Endothelial cell of umbilical vein (primary cell): Measurements from ENCODE around the gene IGFBP4. TPM values are rescaled to one million over a fixed set of nuclear protein-coding genes. Genes with fewer than 3 reads are reported as not detected.

Source experiments
- BruUV-seq: library from RNA; stranded (reverse); fragments of 400-500 nt; replicated peaks from 2 replicates; lab custom pipeline; 2021; lab: Mats Ljungman, UMichigan
- CTCF ChIA-PET: fragments of 300-600, 350-600 bp; sonication (Branson Sonifier 250); formaldehyde crosslinking; loops from one replicate; lab custom pipeline; 2021; ENCODE audit warnings: antibody characterized with exemption, inconsistent platforms; lab: Charles Lee
- POLR2A ChIA-PET: fragments of 300-600, 350-600 bp; sonication (Branson Sonifier 250); formaldehyde crosslinking; loops from one replicate; lab custom pipeline; 2021; ENCODE audit warnings: antibody characterized with exemption, inconsistent platforms; lab: Charles Lee
- DNase-seq: peaks from one replicate; pipeline ENCODE4 v3.0.0-alpha.2; 2011; ENCODE audit warnings: low read depth, low spot score
- FAIRE-seq: peaks from 2 replicates; lab custom pipeline; 2011; peaks lifted over from hg19 to GRCh38; lab: Jason Lieb, UNC
- H2AFZ ChIP-seq: 2 replicates; pipeline ENCODE4 v1.6.0; 2012; ENCODE audit warnings: low read depth, low read length, control low read depth, inconsistent platforms
- H3K27ac ChIP-seq: 2 replicates; pipeline ENCODE4 v1.5.1; 2011; ENCODE audit warnings: low read depth, mild to moderate bottlenecking, control low read depth, low read length, moderate library complexity; ENCODE audit not compliant: insufficient read depth
- H3K27me3 ChIP-seq, 2 experiments: 2 replicates each; pipeline versions ENCODE4 v1.6.0 to v1.6.1; 2011; ENCODE audit warnings: low read length in 2 of 2, mixed read lengths in 1 of 2; ENCODE audit not compliant: control insufficient read depth in 2 of 2, insufficient read depth in 2 of 2
- H3K36me3 ChIP-seq, 2 experiments: 2 replicates in 1 of 2; 3 replicates in 1 of 2; pipeline ENCODE4 v1.5.1; 2011; ENCODE audit warnings: low read length in 2 of 2, mild to moderate bottlenecking in 1 of 2, moderate library complexity in 1 of 2; ENCODE audit not compliant: control insufficient read depth in 2 of 2, insufficient read depth in 2 of 2; ENCODE audit errors: extremely low read depth in 1 of 2
- H3K4me1 ChIP-seq: 3 replicates; pipeline ENCODE4 v1.5.1; 2011; ENCODE audit warnings: mild to moderate bottlenecking, low read length; ENCODE audit not compliant: control insufficient read depth, insufficient read depth; ENCODE audit errors: extremely low read depth
- H3K4me2 ChIP-seq: 2 replicates; pipeline ENCODE4 v1.6.1; 2011; ENCODE audit warnings: low read length, control low read depth, mixed read lengths; ENCODE audit not compliant: insufficient read depth
- H3K4me3 ChIP-seq, 3 experiments: fragments of 200-600 bp in 1 of 3; sonication (generic), shearing (Covaris generic) in 1 of 3; replicated peaks in 1 of 3; 2 replicates each; pipeline ENCODE4 v1.5.1; 2011 to 2016; ENCODE audit warnings: control low read depth in 3 of 3, low read length in 3 of 3, mild to moderate bottlenecking in 2 of 3, inconsistent platforms in 1 of 3, low read depth in 1 of 3, moderate library complexity in 1 of 3; ENCODE audit not compliant: insufficient read depth in 1 of 3
- H3K79me2 ChIP-seq: 2 replicates; pipeline ENCODE4 v1.6.0; 2012; ENCODE audit warnings: low read length, inconsistent platforms; ENCODE audit not compliant: control insufficient read depth, insufficient read depth
- H3K9ac ChIP-seq: replicated peaks from 2 replicates; pipeline ENCODE3; 2011; ENCODE audit warnings: low read length, control low read depth; ENCODE audit not compliant: insufficient read depth; ENCODE audit errors: extremely low read depth
- H3K9me1 ChIP-seq: replicated peaks from 3 replicates; pipeline ENCODE4 v1.6.0; 2011; ENCODE audit warnings: mild to moderate bottlenecking, low read length; ENCODE audit not compliant: control insufficient read depth, insufficient read depth; ENCODE audit errors: extremely low read depth
- H3K9me3 ChIP-seq: replicated peaks from 2 replicates; pipeline ENCODE4 v1.5.1; 2012; ENCODE audit warnings: low read length, inconsistent platforms; ENCODE audit not compliant: control insufficient read depth, insufficient read depth
- H4K20me1 ChIP-seq: replicated peaks from 2 replicates; pipeline ENCODE3; 2011; ENCODE audit warnings: mild to moderate bottlenecking, low read length; ENCODE audit not compliant: control insufficient read depth, insufficient read depth; ENCODE audit errors: extremely low read depth
- CTCF ChIP-seq, 2 donors: IDR thresholded peaks; 1 replicate in 1 of 2; 2 replicates in 1 of 2; pipeline ENCODE4 v1.5.1; 2011; ENCODE audit warnings: low read length in 2 of 2, mild to moderate bottlenecking in 2 of 2, moderate library complexity in 2 of 2, control low read depth in 1 of 2, inconsistent platforms in 1 of 2, low read depth in 1 of 2; ENCODE audit not compliant: insufficient read depth in 1 of 2; ENCODE audit errors: extremely low read depth in 1 of 2
- EZH2 ChIP-seq: IDR thresholded peaks from 2 replicates; pipeline ENCODE4 v1.6.1; 2012; ENCODE audit warnings: borderline replicate concordance, low read depth, mild to moderate bottlenecking, moderate library complexity, low read length, inconsistent platforms; ENCODE audit not compliant: severe bottlenecking
- FOS ChIP-seq: IDR thresholded peaks from 2 replicates; pipeline ENCODE4 v1.6.1; 2011; ENCODE audit warnings: mild to moderate bottlenecking, low read length, moderate library complexity, borderline replicate concordance; ENCODE audit not compliant: insufficient read depth
- GATA2 ChIP-seq: IDR thresholded peaks from 2 replicates; pipeline ENCODE4 v1.7.0; 2011; ENCODE audit warnings: low read depth, mild to moderate bottlenecking, moderate library complexity, mixed read lengths, low read length; ENCODE audit not compliant: insufficient read length, insufficient read depth
- JUN ChIP-seq: IDR thresholded peaks from 2 replicates; pipeline ENCODE4 v1.6.1; 2011; ENCODE audit warnings: borderline replicate concordance, low read depth; ENCODE audit not compliant: insufficient read length, insufficient read depth
- MAX ChIP-seq: IDR thresholded peaks from 2 replicates; pipeline ENCODE4 v1.6.1; 2011; ENCODE audit not compliant: insufficient read depth, insufficient read length
- MYC ChIP-seq: IDR thresholded peaks from one replicate; pipeline ENCODE4 v1.6.1; 2011; ENCODE audit warnings: mild to moderate bottlenecking, low read depth, low read length
- POLR2A ChIP-seq: IDR thresholded peaks from 2 replicates; pipeline ENCODE4 v1.6.1; 2012; ENCODE audit warnings: low read depth, mild to moderate bottlenecking, control low read depth, low read length
- POLR2AphosphoS5 ChIP-seq: IDR thresholded peaks from 2 replicates; pipeline ENCODE4 v1.6.1; 2012; ENCODE audit warnings: low read depth, mild to moderate bottlenecking, control low read depth, low read length, moderate library complexity; ENCODE audit not compliant: insufficient read depth
- dilution Hi-C: fragments of 300-500 bp; cut with MboI; formaldehyde crosslinking; loops from one replicate; pipeline ENCODE4 v1.15.0; 2019; ENCODE audit warnings: low sequenced_read_pairs; ENCODE audit not compliant: extremely low pct_ligation_motif_present
- intact Hi-C: fragments of 100-400 bp; cut with micrococcal nuclease; formaldehyde crosslinking; loops from one replicate; pipeline ENCODE4 v1.10.0; 2022
- polyA plus RNA-seq, 4 experiments: library from polyadenylated mRNA; depleted of rRNA in 3 of 4; stranded (reverse) in 3 of 4; unstranded in 1 of 4; fragments of >200 nt; gene quantifications; 2 replicates each; pipeline versions ENCODE4 v1.2.1 to v1.2.3, GENCODE V29; 2011 to 2012; ENCODE audit warnings: missing spikeins in 1 of 4
- total RNA-seq: library from RNA; stranded (reverse); gene quantifications from 2 replicates; pipeline ENCODE4 v1.2.3, GENCODE V29; 2021

The IGFBP4 gene
- total and polyA plus RNA-seq, 2 donors (not counting 3 experiments of a cell fraction or from before 2014, with no cell fraction given): 377 to 618 TPM

- dilution Hi-C loops: no loop called here
- TF ChIP-seq MYC: no peak
- no peak for TF ChIP-seq MAX
- no peak for TF ChIP-seq CTCF (IDR thresholded peaks at IDR 0.05; ENCODE audit: extremely low read depth in 1 of 2, insufficient read depth in 1 of 2, low read depth in 1 of 2, low read length in 2 of 2)
- TF ChIP-seq JUN: no peak
- no peak for TF ChIP-seq GATA2
- no peak for TF ChIP-seq FOS
- TF ChIP-seq POLR2A: no peak
- no peak for TF ChIP-seq POLR2AphosphoS5
- TF ChIP-seq EZH2: no peak
- ChIA-PET POLR2A (interaction anchor here (0.6 kb wide), 1 partner anchor 49 kb away, joined by 3 read pairs; no protein-coding TSS in a partner anchor), CTCF (interaction anchor here (0.5 to 2.4 kb wide), 7 partner anchors 12 to 1278 kb away, joined by 3 to 11 read pairs (median 6); no protein-coding TSS in a partner anchor)
- Histone ChIP-seq H3K36me3 (no peaks in the 10 kb centered on the region), H2AFZ (no peak overlapping the region), H3K9me3 (no peaks in the 10 kb centered on the region), H3K9ac (no peak overlapping the region), H3K79me2 (no peaks in the 10 kb centered on the region), H3K4me1 (no peaks in the 10 kb centered on the region), H3K27me3 (peaks cover 0 to 2% of the 10 kb centered on the region in 2 experiments), H3K4me3 (no peak overlapping the region), H4K20me1 (no peaks in the 10 kb centered on the region), H3K9me1 (no peaks in the 10 kb centered on the region), H3K4me2 (no peak overlapping the region), H3K27ac (no peak overlapping the region)
- BruUV-seq: no TSS peak
- FAIRE-seq (no peak), DNase-seq (no peak)
- intact Hi-C loops: no loop called here
Measured at GRCh38 chr17:40427002-40427491, 16.2 kb upstream of the IGFBP4 start.
